Activated naive CD4-positive, alpha-beta T cell treated with anti-CD3 and anti-CD28 coated beads, Interleukin-2, amount 10 ng/mL, durations not matched to agents 5 hours and 36 hours (primary cell): ENCODE measurements around the gene ABCB6. TPM values are rescaled to one million over a fixed set of nuclear protein-coding genes. Genes with fewer than 3 reads are reported as not detected.

Source experiments
- total RNA-seq, 2 experiments: library from RNA; stranded (reverse); gene quantifications; one replicate each; pipeline ENCODE4 v1.2.3, GENCODE V29; 2021

The ABCB6 gene
- total RNA-seq: 10 to 100 TPM; 11.0 to 11.8 TPM

GRCh38 chr2:219218732-219219701 lies at the start of gene ABCB6:
TSS of gene ABCB6 (minus strand) at chr2:219218958. CDS start at chr2:219218673, 285 bp downstream.

GRCh38 chr2:219253753-219254589 lies 35.2 kb upstream of the ABCB6 start, which contains the start of gene TUBA4A:
TSS of gene TUBA4A (minus strand) at chr2:219253918. CDS start at chr2:219253858, 60 bp downstream.

GRCh38 chr2:219252900-219253752 lies 34.4 kb upstream of the ABCB6 start, which contains the start of gene TUBA4B:
TSS of gene TUBA4B (plus strand) at chr2:219253243. CDS start at chr2:219253408, 165 bp downstream.

GRCh38 chr2:219245148-219245898 lies 26.6 kb upstream of the ABCB6 start, which contains the start of the genes GLB1L and STK16:
TSS of gene GLB1L (minus strand) at chr2:219245444. CDS start at chr2:219243573, 1,871 bp downstream.
TSS of gene STK16 (plus strand) at chr2:219245479. CDS start at chr2:219246000, 521 bp downstream.

GRCh38 chr2:219229305-219230058 lies 10.7 kb upstream of the ABCB6 start, which contains the start of the genes ANKZF1 and ATG9A:
TSS of gene ANKZF1 (plus strand) at chr2:219229806. CDS start at chr2:219230258, 452 bp downstream.
TSS of gene ATG9A (minus strand) at chr2:219229636. CDS start at chr2:219228024, 1,612 bp downstream.

GRCh38 chr2:219206328-219207133 lies 12.2 kb downstream of the ABCB6 start, which contains the start of gene ZFAND2B:
TSS of gene ZFAND2B (plus strand) at chr2:219206782. CDS start at chr2:219206988, 206 bp downstream.

GRCh38 chr2:219177552-219178376 lies 41.0 kb downstream of the ABCB6 start, which contains the start of gene RETREG2:
TSS of gene RETREG2 (plus strand) at chr2:219178275. CDS start at chr2:219178353, 78 bp downstream.

GRCh38 chr2:219176818-219177551 lies 41.8 kb downstream of the ABCB6 start, which contains the start of gene CNPPD1:
TSS of gene CNPPD1 (minus strand) at chr2:219176925. CDS start at chr2:219176828, 97 bp downstream.

GRCh38 chr2:219169930-219170654 lies 48.7 kb downstream of the ABCB6 start, which contains the start of gene SLC23A3:
TSS of gene SLC23A3 (minus strand) at chr2:219170029. CDS start at chr2:219169984, 45 bp downstream.

GRCh38 chr2:219160186-219161017 lies 58.4 kb downstream of the ABCB6 start, which contains the start of gene NHEJ1:
TSS of gene NHEJ1 (minus strand) at chr2:219160815. CDS start at chr2:219158362, 2,453 bp downstream.

Other genes with a start within 250 kb of the ABCB6 start
- gene FEV, start 233.8 kb downstream of the ABCB6 start, total RNA-seq: not detected
- gene CRYBA2, start 225.5 kb downstream of the ABCB6 start, total RNA-seq: not detected
- gene CFAP65, start 177.4 kb downstream of the ABCB6 start, total RNA-seq: not detected
- under 1 TPM in 1 of 2 experiments, not detected in 1; 0.10 TPM for gene IHH, start 158.0 kb downstream of the ABCB6 start, total RNA-seq
- gene NHEJ1, start 58.1 kb downstream of the ABCB6 start, total RNA-seq: 10 to 100 TPM; 16.7 to 22.8 TPM
- gene SLC23A3, start 48.9 kb downstream of the ABCB6 start, total RNA-seq: 1 to 10 TPM; 1.6 to 2.5 TPM
- gene CNPPD1, start 42.0 kb downstream of the ABCB6 start, total RNA-seq: 10 to 100 TPM; 65.5 to 67.9 TPM
- 100 to 1,000 TPM in 1 of 2 experiments, 10 to 100 TPM in 1; 99.6 to 106 TPM for gene RETREG2, start 40.7 kb downstream of the ABCB6 start, total RNA-seq
- gene ZFAND2B, start 12.2 kb downstream of the ABCB6 start, total RNA-seq: 10 to 100 TPM; 52.4 to 54.4 TPM
- gene ATG9A, start 10.7 kb upstream of the ABCB6 start, total RNA-seq: 10 to 100 TPM; 50.3 to 54.3 TPM
- gene ANKZF1, start 10.8 kb upstream of the ABCB6 start, total RNA-seq: 100 to 1,000 TPM; 149 to 167 TPM
- 1 to 10 TPM; 2.9 to 4.9 TPM for gene GLB1L, start 26.5 kb upstream of the ABCB6 start, total RNA-seq
- gene STK16, start 26.5 kb upstream of the ABCB6 start, total RNA-seq: 10 to 100 TPM; 35.1 to 36.1 TPM
- not detected for gene TUBA4B, start 34.3 kb upstream of the ABCB6 start, total RNA-seq
- gene TUBA4A, start 35.0 kb upstream of the ABCB6 start, total RNA-seq: 100 to 1,000 TPM; 217 to 228 TPM
- 10 to 100 TPM; 40.7 to 42.6 TPM for gene DNAJB2, start 60.4 kb upstream of the ABCB6 start, total RNA-seq
- not detected for gene PTPRN, start 90.4 kb upstream of the ABCB6 start, total RNA-seq
- gene RESP18, start 113.8 kb upstream of the ABCB6 start, total RNA-seq: not detected
- 10 to 100 TPM; 53.6 to 64.0 TPM for gene DNPEP, start 169.0 kb upstream of the ABCB6 start, total RNA-seq
- gene DES, start 199.4 kb upstream of the ABCB6 start, total RNA-seq: not detected
- gene SPEG, start 215.9 kb upstream of the ABCB6 start, total RNA-seq: 1 to 10 TPM; 1.5 to 1.7 TPM